ENCODE results near the gene RFNG. TPM values are rescaled to one million over a fixed set of nuclear protein-coding genes. Genes with fewer than 3 reads are reported as not detected.

RFNG gene
- total RNA-seq, 1 experiment from 2014 or later, result 52.0 TPM

DNA sequence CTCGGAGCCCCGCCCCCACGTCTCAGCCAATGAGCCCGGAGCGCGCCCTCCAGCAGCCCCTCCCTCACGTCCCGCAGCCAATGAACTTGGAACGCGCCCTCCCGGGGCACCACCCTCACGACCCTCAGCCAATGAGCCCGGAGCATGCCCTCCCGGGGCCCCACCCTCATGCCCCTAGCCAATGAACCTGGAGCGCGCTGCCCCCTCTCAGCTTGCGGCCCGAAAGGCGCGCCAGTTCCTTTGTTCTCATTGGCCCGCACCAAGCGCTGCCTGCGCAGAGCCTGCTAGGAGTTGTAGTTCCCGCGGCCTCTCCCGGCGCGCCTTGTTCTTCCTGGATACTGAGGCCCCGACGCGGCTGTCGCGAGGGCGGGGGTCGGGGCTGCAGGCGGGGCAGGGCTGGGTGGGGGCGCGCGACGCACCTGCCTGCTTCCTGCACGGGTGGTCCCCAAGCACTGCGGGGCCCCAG is 28.6 kb downstream of the RFNG start, which contains the start of gene LRRC45 (continued):
- TF ChIP-seq, protein P1, sequence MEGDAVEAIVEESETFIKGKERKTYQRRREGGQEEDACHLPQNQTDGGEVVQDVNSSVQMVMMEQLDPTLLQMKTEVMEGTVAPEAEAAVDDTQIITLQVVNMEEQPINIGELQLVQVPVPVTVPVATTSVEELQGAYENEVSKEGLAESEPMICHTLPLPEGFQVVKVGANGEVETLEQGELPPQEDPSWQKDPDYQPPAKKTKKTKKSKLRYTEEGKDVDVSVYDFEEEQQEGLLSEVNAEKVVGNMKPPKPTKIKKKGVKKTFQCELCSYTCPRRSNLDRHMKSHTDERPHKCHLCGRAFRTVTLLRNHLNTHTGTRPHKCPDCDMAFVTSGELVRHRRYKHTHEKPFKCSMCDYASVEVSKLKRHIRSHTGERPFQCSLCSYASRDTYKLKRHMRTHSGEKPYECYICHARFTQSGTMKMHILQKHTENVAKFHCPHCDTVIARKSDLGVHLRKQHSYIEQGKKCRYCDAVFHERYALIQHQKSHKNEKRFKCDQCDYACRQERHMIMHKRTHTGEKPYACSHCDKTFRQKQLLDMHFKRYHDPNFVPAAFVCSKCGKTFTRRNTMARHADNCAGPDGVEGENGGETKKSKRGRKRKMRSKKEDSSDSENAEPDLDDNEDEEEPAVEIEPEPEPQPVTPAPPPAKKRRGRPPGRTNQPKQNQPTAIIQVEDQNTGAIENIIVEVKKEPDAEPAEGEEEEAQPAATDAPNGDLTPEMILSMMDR (IDR thresholded peaks at IDR 0.05 in 2 of 3, conservative IDR thresholded peaks at IDR 0.05 in 1 of 3; ENCODE audit: borderline replicate concordance in 1 of 3, insufficient read depth in 1 of 3, low read depth in 2 of 3, low read length in 2 of 3), result no peak
- TF ChIP-seq, protein P2, sequence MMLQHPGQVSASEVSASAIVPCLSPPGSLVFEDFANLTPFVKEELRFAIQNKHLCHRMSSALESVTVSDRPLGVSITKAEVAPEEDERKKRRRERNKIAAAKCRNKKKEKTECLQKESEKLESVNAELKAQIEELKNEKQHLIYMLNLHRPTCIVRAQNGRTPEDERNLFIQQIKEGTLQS (IDR thresholded peaks at IDR 0.05), result no peak
- TF ChIP-seq SRF (IDR thresholded peaks at IDR 0.05; ENCODE audit: low read depth) (no peak), ZFX (IDR thresholded peaks at IDR 0.05) (no peak)

DNA sequence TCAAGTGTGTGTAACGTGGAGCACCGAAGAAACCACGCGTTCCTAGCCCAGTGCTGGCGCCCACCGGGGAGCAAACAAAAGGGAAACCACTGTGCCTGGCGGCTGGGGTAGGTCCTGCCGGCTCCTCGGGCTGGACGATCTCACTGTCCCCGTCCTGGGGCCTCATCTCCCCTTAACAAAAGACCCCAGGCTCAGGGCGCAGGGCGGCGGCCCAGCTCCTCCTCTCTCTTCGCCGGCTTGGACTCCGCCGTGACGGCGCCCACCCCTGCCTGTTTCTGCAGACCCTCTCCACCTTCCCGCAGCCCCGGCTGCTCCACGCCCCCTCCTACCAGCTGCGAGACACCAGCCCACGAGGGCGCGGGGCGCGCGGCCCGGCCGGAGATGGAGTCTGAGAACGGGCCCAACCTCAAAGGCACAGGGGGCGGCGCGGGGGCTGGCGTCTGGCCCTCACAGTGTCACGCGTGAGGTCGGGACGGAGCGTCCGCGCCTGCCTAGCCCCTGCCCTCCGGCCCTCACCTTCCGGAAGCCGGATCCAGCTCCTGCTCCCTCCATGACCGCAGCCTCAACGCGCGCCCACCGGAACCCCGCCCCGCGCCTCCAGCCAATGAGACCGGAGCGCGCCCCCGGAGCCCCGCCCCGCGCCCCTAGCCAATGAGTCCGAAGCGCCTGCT is 29.2 kb downstream of the RFNG start, which contains the start of gene CENPX:
Gene CENPX (minus strand): TSS at position 569 of the 671 bp plus-strand sequence. CDS start 17 bp downstream, at position 552.
- peak within 1 kb of the TSS; percentile 96 for H3K27ac ChIP-seq (ENCODE audit: low read depth, low read length)
- TF ChIP-seq POLR2A (IDR thresholded peaks at IDR 0.05; ENCODE audit: borderline replicate concordance, extremely low read depth, insufficient read depth, insufficient read length) (peak; percentile 57), ZFX (IDR thresholded peaks at IDR 0.05) (peak; percentile 55; the same call in 1 of the 2 replicates), YY1 (IDR thresholded peaks at IDR 0.05; ENCODE audit: extremely low read depth, insufficient replicate concordance, low read depth, low read length) (peak; percentile 73), JUND (IDR thresholded peaks at IDR 0.05) (no peak), POLR2AphosphoS5 (IDR thresholded peaks at IDR 0.05; ENCODE audit: low read depth, low read length) (peak; percentile 87), EGR1 (IDR thresholded peaks at IDR 0.05; ENCODE audit: low read depth) (no peak), SRF (IDR thresholded peaks at IDR 0.05; ENCODE audit: low read depth) (no peak), ELF1 (IDR thresholded peaks at IDR 0.05; ENCODE audit: borderline replicate concordance, low read depth) (no peak)
- no peaks in the 10 kb centered on the region for H3K9me2 ChIP-seq (ENCODE audit: insufficient read depth)
- H2AFZ ChIP-seq (ENCODE audit: low read depth, low read length, poor library complexity, severe bottlenecking), result no peak within 1 kb of the TSS
- no peaks in the 10 kb centered on the region for H3K9me3 ChIP-seq (ENCODE audit: control insufficient read depth in 1 of 2, insufficient read depth in 1 of 2, low read depth in 1 of 2, low read length in 2 of 2)
- peak within 1 kb of the TSS; percentile 98 for H3K9ac ChIP-seq (ENCODE audit: low read length)
- peak within 1 kb of the TSS; percentile 89 to 100 for H3K4me3 ChIP-seq (replicated peaks in 1 of 2; ENCODE audit: low read depth in 1 of 2, low read length in 2 of 2)
- intact Hi-C loops (cut with micrococcal nuclease), result loop anchor here (5.0 kb wide), 2 partner anchors 110 to 730 kb away; partner anchors contain the start of genes PCYT2 and TBCD
- H3K79me2 ChIP-seq (ENCODE audit: insufficient read depth, low read length), result peaks cover 46% of the 10 kb centered on the region
- H4K20me1 ChIP-seq (ENCODE audit: insufficient read depth), result peaks cover 4% of the 10 kb centered on the region; the same call in 1 of the 2 replicates
- H3K4me2 ChIP-seq (ENCODE audit: low read length), result peak within 1 kb of the TSS; percentile 99
- CTCF ChIA-PET, result interaction anchor here (0.6 to 5.3 kb wide), 23 partner anchors 8 to 347 kb away, joined by 3 to 151 read pairs (median 5); partner anchors contain the start of genes ARHGDIA, DCXR, MAFG and NOTUM
- TSS peak; percentile 72 for BruUV-seq (replicated peaks)
- peaks cover 0 to 10% of the 10 kb centered on the region in 2 experiments; a peak in 1 of 4 replicates for H3K36me3 ChIP-seq (ENCODE audit: control insufficient read depth in 1 of 2, insufficient read depth in 2 of 2, low read length in 2 of 2)
- peaks cover 29 to 47% of the 10 kb centered on the region in 2 experiments for H3K4me1 ChIP-seq (ENCODE audit: control insufficient read depth in 1 of 2, insufficient read depth in 2 of 2, low read length in 2 of 2)
- RAD21 ChIA-PET (ENCODE audit: low non-redundant PET in 1 of 2, low total read pairs in 2 of 2, uncharacterized antibody in 2 of 2, unreplicated experiment in 2 of 2), result interaction anchor here (0.6 to 5.3 kb wide), 9 partner anchors 15 to 288 kb away, joined by 3 to 50 read pairs (median 6); partner anchors contain the start of genes NOTUM (in 2 of the 2) and DCXR (in 1 of the 2)
- ATAC-seq (peak; percentile 0; the same call in 1 of the 2 replicates), DNase-seq (ENCODE audit: low read depth, low spot score) (no peak)
- POLR2A ChIA-PET, result interaction anchor here (0.6 to 1.9 kb wide), 16 partner anchors 9 to 473 kb away, joined by 3 to 6 read pairs (median 4); partner anchors contain the start of genes DCXR, MAFG and RAC3
- H3K27me3 ChIP-seq (ENCODE audit: insufficient read depth, low read length), result no peaks in the 10 kb centered on the region
